ENCODE measurements around the gene GSTM3. TPM values are rescaled to one million over a fixed set of nuclear protein-coding genes. Genes with fewer than 3 reads are reported as not detected.

The GSTM3 gene
- total RNA-seq, 2 donors from 2014 or later, result 5.5 to 10.3 TPM

- Histone ChIP-seq H3K4me3 (ENCODE audit: low read length) (no peak overlapping the region), H3K9ac (ENCODE audit: extremely low read depth, low read length, poor library complexity, severe bottlenecking) (no peak overlapping the region), H3K36me3 (ENCODE audit: control insufficient read depth, insufficient read depth, low read length) (no peaks in the 10 kb centered on the region), H3K27me3 (ENCODE audit: control insufficient read depth, insufficient read depth, low read length, poor library complexity, severe bottlenecking) (no peaks in the 10 kb centered on the region), H3K27ac (ENCODE audit: low read depth, low read length) (no peak overlapping the region), H3K9me3 (ENCODE audit: control insufficient read depth, low read length) (peaks cover 2% of the 10 kb centered on the region), H3K4me1 (ENCODE audit: control insufficient read depth, insufficient read depth, low read length) (no peaks in the 10 kb centered on the region)
- Mint-ChIP-seq H3K4me1 (peaks cover 3% of the 10 kb centered on the region), H3K4me3 (no peak overlapping the region), H3K27ac (no peak overlapping the region), H3K9me3 (peaks cover 1% of the 10 kb centered on the region), H3K27me3 (ENCODE audit: insufficient read depth) (peaks cover 5% of the 10 kb centered on the region), H3K36me3 (ENCODE audit: low read depth) (no peaks in the 10 kb centered on the region)
- no peak for TF ChIP-seq CTCF (conservative IDR thresholded peaks at IDR 0.05)
- DNase-seq, result no peak
- WGBS, 2 experiments (ENCODE audit: insufficient coverage in 1 of 2, insufficient read length in 1 of 2), result 82 to 87% methylated on average over 3 of the region's 3 CpGs
These were observed 24.2 kb downstream of the GSTM3 start for GRCh38 chr1:109716570-109717090.

GRCh38 chr1:109716121-109716520 is 24.7 kb downstream of the GSTM3 start:
- Histone ChIP-seq H3K9ac (ENCODE audit: extremely low read depth, low read length, poor library complexity, severe bottlenecking) (no peak overlapping the region), H3K27ac (ENCODE audit: low read depth, low read length) (no peak overlapping the region), H3K4me1 (ENCODE audit: control insufficient read depth, insufficient read depth, low read length) (no peaks in the 10 kb centered on the region), H3K9me3 (ENCODE audit: control insufficient read depth, low read length) (no peaks in the 10 kb centered on the region), H3K4me3 (ENCODE audit: low read length) (no peak overlapping the region), H3K27me3 (ENCODE audit: control insufficient read depth, insufficient read depth, low read length, poor library complexity, severe bottlenecking) (no peaks in the 10 kb centered on the region), H3K36me3 (ENCODE audit: control insufficient read depth, insufficient read depth, low read length) (no peaks in the 10 kb centered on the region)
- Mint-ChIP-seq H3K4me1 (peaks cover 2% of the 10 kb centered on the region), H3K9me3 (no peaks in the 10 kb centered on the region), H3K4me3 (no peak overlapping the region), H3K36me3 (ENCODE audit: low read depth) (no peaks in the 10 kb centered on the region), H3K27me3 (ENCODE audit: insufficient read depth) (peaks cover 5% of the 10 kb centered on the region), H3K27ac (no peak overlapping the region)
- WGBS, 2 experiments (ENCODE audit: insufficient coverage in 1 of 2, insufficient read length in 1 of 2), result 86% methylated on average over 3 of the region's 3 CpGs; no CpG with 5 or more reads in 1 of the 2 experiments
- TF ChIP-seq CTCF (conservative IDR thresholded peaks at IDR 0.05), result no peak
- DNase-seq, result no peak

GRCh38 chr1:109714661-109715372 is 26.0 kb downstream of the GSTM3 start:
- DNase-seq, result no peak
- Mint-ChIP-seq H3K27me3 (ENCODE audit: insufficient read depth) (peaks cover 5% of the 10 kb centered on the region), H3K4me1 (no peaks in the 10 kb centered on the region), H3K27ac (no peak overlapping the region), H3K9me3 (peaks cover 6% of the 10 kb centered on the region), H3K4me3 (no peak overlapping the region), H3K36me3 (ENCODE audit: low read depth) (no peaks in the 10 kb centered on the region)
- no peaks in the 10 kb centered on the region for H3K9me3 ChIP-seq (ENCODE audit: control insufficient read depth, low read length)
- H3K36me3 ChIP-seq (ENCODE audit: control insufficient read depth, insufficient read depth, low read length), result no peaks in the 10 kb centered on the region
- H3K4me1 ChIP-seq (ENCODE audit: control insufficient read depth, insufficient read depth, low read length), result no peaks in the 10 kb centered on the region
- no peak overlapping the region for H3K27ac ChIP-seq (ENCODE audit: low read depth, low read length)
- 92 to 98% methylated on average over 8 to 12 of the region's 12 CpGs for WGBS, 2 experiments (ENCODE audit: insufficient coverage in 1 of 2, insufficient read length in 1 of 2)
- no peaks in the 10 kb centered on the region for H3K27me3 ChIP-seq (ENCODE audit: control insufficient read depth, insufficient read depth, low read length, poor library complexity, severe bottlenecking)
- no peak overlapping the region for H3K9ac ChIP-seq (ENCODE audit: extremely low read depth, low read length, poor library complexity, severe bottlenecking)
- TF ChIP-seq CTCF (conservative IDR thresholded peaks at IDR 0.05), result no peak
- no peak overlapping the region for H3K4me3 ChIP-seq (ENCODE audit: low read length)
